Uterus (tissue), 2 donors: ENCODE measurements around the gene RELL1.

Source experiments
- POLR2A ChIP-seq, 2 donors: fragments of 450-650 bp; IDR thresholded peaks; one replicate each; pipeline ENCODE4 v1.6.1; 2016; ENCODE audit warnings: antibody characterized with exemption in 2 of 2, mild to moderate bottlenecking in 1 of 2, moderate library complexity in 1 of 2
- TF ChIP-seq, protein P1 (sequence below), 4 experiments: fragments of 200-600 bp in 2 of 4; fragments of 450-650 bp in 2 of 4; sonication (generic) in 2 of 4; IDR thresholded peaks; one replicate each; pipeline ENCODE4 v1.5.1; 2016 to 2019; ENCODE audit warnings: antibody characterized with exemption in 4 of 4, mild to moderate bottlenecking in 2 of 4, moderate library complexity in 1 of 4

DNA sequence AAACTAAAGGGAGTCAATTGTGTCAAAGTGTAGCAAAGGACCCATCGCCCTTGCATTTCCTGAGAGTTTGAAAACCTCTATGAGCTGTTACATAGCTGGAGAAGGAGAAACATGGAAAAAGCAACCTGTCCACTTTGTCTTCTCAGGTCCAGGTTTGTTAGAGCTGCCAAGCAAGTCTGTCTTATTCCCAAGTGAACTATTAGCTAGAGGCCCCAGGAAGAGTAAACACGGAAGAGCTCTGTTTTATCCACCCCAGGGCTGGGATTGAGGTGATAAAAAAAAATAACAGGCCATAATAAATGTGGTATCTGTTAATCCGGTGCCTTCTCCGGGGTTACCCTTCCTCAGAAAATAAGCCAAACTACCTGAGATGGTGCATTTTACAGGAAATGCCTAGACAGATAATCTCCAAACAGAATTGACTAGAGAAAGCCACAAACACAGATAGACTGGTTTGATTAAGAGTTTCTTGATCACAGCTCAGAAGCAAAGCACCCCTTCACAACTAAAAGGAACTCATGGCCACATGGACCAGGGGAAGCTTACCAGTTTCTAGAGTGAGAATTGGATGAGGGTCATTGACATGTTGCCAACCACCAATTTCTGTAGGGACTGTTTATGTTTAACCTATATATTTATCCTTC is 35.9 kb upstream of the RELL1 start:
- TF ChIP-seq, protein P1, sequence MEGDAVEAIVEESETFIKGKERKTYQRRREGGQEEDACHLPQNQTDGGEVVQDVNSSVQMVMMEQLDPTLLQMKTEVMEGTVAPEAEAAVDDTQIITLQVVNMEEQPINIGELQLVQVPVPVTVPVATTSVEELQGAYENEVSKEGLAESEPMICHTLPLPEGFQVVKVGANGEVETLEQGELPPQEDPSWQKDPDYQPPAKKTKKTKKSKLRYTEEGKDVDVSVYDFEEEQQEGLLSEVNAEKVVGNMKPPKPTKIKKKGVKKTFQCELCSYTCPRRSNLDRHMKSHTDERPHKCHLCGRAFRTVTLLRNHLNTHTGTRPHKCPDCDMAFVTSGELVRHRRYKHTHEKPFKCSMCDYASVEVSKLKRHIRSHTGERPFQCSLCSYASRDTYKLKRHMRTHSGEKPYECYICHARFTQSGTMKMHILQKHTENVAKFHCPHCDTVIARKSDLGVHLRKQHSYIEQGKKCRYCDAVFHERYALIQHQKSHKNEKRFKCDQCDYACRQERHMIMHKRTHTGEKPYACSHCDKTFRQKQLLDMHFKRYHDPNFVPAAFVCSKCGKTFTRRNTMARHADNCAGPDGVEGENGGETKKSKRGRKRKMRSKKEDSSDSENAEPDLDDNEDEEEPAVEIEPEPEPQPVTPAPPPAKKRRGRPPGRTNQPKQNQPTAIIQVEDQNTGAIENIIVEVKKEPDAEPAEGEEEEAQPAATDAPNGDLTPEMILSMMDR (IDR thresholded peaks at IDR 0.05) = no peak
- no peak for TF ChIP-seq POLR2A (IDR thresholded peaks at IDR 0.05)
